Measurements from ENCODE around the gene TMEM19.
"Not testable (repeated sequence)": the region's sequence is repeated elsewhere in the genome, so short reads cannot be mapped to it uniquely, and the experiment has no call there.

The TMEM19 gene

DNA sequence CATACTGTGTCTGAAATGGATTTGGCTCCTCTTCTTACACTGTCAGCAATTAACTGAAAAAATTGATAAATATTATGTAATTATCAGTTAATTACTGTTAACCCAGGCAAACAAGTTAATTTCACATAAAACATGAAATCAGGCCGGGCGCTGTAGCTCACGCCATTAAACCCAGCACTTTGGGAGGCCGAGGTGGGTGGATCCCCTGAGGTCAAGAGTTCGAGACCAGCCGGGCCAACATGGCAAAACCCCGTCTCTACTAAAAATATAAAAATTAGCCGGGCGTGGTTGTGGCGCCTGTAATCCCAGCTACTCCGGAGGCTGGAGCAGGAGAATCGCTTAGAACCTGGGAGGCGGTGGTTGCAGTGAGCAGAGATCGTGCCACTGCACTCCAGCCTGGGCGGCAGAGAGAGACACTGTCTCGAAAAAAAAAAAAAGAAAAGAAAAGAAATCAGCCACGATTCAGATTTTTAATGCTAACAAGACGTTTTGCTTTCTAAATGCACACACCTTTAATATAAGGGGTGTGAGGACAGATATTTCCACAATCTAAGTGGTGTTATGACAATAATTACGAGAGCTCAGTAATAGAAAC is 473 bp upstream of the TMEM19 start:
- DNase-seq, result no peak
- TF ChIP-seq POLR2A (IDR thresholded peaks at IDR 0.05; ENCODE audit: low read length), result no peak
- no peak for TF ChIP-seq GATA1 (IDR thresholded peaks at IDR 0.05; ENCODE audit: low read depth, low read length)

DNA sequence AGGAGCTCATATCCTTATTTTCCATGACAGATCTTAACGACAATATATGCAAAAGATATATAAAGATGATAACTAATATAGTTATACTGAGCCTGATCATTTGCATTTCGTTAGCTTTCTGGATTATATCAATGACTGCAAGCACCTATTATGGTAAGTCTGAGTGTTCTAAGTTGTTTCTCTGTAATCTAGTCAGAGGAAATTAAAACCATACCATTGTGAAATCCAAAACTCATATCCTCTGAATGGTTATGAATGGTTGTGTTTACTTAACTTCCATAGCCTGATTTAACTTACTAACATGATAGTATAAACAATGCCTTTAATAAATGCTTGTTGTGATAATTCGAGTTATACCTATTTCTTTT is 760 bp downstream of the TMEM19 start:
- DNase-seq, result no peak
- TF ChIP-seq POLR2A (IDR thresholded peaks at IDR 0.05; ENCODE audit: low read length) (no peak), GATA1 (IDR thresholded peaks at IDR 0.05; ENCODE audit: low read depth, low read length) (no peak)

DNA sequence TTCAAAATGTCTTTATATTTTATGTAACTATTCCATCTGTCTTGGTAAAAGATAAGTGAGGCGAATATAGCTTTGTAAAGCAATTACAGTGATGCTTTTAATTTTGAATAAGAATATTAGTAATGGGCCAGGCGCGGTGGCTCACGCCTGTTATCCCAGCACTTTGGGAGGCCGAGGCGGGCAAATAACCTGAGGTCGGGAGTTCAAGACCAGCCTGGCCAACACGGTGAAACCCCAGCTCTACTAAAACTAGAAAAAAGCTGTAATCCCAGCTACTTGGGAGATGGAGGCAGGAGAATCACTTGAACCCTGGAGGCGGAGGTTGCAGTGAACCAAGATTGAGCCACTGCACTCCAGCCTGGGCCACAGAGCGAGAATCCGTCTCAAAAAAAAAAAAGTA is 1.3 kb downstream of the TMEM19 start:
- not testable (repeated sequence) for DNase-seq

DNA sequence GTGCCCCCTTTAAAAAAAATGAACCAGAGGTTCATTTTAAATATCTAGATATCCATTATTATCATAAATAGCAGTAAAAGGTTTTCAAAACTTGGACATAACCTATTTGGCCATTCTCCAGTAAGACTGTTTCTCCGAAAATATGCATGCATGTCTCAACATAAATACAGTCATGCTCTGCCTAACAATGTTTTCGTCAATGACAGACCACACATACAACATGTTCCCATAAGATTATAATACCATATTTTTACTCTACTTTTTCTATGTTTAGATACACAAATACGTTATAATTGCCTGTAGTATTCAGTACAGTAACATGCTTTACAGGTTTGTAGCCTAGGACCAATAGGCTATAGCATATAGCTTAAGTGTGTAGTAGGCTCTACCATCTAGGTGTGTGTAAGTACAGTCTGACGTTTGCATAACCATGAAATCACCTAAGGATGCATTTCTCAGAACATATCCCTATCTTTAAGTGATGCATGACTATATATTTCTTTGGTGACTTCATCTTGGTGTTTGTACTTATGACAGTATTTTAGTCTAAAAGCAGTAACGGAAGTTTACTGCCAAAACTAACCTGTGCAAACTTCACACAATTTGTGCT is 3.2 kb downstream of the TMEM19 start:
- TF ChIP-seq GATA1 (IDR thresholded peaks at IDR 0.05; ENCODE audit: low read depth, low read length) (no peak), POLR2A (IDR thresholded peaks at IDR 0.05; ENCODE audit: low read length) (no peak)
- DNase-seq, result no peak

DNA sequence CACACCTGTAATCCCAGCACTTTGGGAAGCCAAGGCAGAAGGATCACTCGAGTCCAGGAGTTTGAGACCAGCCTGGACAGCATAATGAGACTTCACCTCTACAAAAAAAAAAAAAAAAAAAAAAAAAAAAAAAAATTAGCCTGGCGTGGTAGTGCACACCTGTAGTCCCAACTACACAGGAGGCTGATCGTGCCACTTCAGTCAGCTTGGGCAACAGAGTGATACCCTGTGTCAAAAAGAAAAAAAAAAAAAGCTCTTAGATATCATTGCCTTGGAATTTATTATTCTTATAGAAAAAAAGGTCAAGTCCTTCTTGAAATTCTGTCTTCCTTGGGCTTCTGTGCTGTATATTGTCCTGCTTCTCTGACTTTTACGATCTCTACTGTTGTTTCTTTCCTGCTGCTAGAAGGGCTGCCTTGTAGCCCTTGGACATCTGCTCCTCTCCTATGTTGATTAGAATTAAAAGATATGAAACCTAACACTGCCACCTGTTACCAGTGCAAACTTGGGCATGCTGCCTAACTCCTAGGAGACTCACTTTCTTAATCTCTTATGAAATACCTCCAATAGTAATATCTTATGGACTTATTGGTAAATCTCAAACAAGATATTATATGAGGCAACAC is 5.7 kb downstream of the TMEM19 start:
- DNase-seq, result peak in 1 of 2 experiments; percentile 31
- no peak for TF ChIP-seq POLR2A (IDR thresholded peaks at IDR 0.05; ENCODE audit: low read length)
- no peak for TF ChIP-seq GATA1 (IDR thresholded peaks at IDR 0.05; ENCODE audit: low read depth, low read length)

DNA sequence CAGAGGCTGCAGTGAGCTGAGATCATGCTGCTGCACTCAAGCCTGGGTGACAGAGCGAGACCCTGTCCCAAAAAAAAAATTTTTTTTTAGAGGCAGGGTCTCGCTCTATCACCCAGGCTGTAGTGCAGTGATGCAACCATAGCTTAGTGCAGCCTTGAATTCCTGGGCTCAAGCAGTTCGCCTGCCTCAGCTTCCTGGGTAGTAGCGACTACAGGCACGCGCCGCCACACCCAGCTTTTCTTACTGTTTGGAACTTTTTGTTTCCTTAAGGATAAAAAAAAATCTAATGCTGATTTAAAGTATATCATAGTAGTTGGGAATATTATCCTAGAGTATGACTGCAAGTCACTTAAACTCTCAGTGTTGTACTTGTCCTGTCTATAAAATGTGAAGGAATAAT is 7.2 kb downstream of the TMEM19 start:
- no peak for DNase-seq
- TF ChIP-seq GATA1 (IDR thresholded peaks at IDR 0.05; ENCODE audit: low read depth, low read length), result no peak
- no peak for TF ChIP-seq POLR2A (IDR thresholded peaks at IDR 0.05; ENCODE audit: low read length)

DNA sequence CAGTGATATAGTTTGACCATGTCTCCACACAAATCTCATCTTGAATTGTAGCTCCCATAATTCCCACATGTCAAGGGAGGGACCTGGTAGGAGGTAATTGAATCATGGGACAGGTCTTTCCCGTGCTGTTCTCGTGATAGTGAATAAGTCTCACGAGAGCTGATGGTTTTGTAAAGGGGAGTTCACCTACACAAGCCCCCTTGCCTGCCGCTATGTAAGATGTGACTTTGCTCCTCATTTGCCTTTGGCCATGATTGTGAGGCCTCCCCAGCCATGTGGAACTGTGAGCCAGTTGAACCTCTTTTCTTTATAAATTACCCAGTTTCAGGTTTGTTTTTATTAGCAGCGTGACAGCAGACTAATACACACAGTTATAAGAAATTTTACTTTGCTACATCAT is 7.8 kb downstream of the TMEM19 start:
- not testable (repeated sequence) for DNase-seq

DNA sequence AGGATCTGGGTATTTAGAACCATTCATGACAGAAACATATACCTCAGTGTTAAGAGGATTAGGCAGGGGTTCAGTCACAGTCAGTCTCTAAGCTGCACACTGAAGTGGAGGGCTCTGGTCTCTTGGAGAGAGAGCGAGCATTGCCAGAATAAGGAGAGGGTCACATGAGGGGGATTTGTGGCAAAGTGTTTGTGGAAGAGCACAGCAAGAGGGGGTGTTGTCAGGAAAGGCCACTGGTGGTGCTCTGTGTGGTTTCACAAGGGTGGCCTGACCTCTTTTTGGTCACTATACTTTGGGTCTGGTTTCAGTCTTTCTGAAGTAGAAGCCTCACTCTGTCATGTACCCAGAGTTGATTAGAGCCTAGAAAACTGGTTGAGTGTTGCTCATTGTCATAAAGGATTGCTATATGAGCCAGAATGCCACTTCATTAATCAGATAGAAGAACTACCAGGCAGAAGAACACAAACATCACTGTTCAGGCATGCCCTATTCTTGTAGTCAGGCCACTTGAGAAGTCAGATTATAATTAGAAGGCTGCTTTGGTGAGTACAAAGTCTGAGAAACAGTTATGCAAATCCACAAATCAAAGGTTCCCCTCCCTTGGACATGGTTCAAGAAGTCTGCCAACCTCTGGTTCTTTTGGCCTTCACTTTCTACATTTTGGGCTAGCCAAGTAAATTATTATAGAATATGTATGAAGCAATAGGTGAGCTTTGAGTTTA is 8.4 kb downstream of the TMEM19 start:
- TF ChIP-seq POLR2A (IDR thresholded peaks at IDR 0.05; ENCODE audit: low read length) (no peak), GATA1 (IDR thresholded peaks at IDR 0.05; ENCODE audit: low read depth, low read length) (no peak)

DNA sequence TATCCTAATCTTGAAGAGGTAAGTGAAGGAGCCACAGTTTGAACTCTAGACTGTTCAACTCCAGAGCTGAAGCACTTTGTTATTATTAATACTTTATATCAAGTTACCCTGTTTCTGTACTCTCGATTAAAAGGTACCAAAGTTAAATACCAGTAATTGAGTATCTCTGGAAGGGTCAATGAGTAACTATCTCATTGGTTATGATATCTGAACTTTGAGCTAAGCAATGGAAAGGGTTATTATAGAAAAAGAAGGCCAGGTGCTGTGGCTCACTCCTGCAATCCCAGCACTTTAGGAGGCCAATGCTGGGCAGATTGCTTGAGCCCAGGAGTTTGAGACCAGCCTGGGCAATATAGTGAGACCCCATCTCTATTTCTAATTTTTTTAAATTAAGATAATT is 9.9 kb downstream of the TMEM19 start:
- TF ChIP-seq GATA1 (IDR thresholded peaks at IDR 0.05; ENCODE audit: low read depth, low read length) (no peak), POLR2A (IDR thresholded peaks at IDR 0.05; ENCODE audit: low read length) (no peak)
- DNase-seq, result no peak

More for the DNA sequence above, 8.4 kb downstream of the TMEM19 start:
- DNase-seq, result no peak

DNA sequence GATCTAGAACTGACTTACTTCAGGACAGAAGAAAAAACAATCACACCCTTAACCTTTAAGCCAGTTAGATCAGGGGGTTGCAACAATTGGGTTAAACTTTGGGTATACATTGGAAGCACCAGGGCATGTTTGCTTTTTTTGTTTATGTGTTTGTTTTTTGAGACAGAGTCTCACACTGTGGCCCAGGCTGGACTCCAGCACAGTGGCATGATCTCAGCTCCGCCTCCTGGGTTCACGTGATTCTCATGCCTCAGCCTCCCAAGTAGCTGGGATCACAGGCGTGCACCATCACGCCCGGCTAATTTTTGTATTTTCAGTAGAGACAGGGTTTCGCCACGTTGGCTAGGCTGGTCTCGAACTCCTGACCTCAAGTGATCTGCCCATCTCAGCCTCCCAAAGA is 16.3 kb downstream of the TMEM19 start:
- not testable (repeated sequence) for DNase-seq

DNA sequence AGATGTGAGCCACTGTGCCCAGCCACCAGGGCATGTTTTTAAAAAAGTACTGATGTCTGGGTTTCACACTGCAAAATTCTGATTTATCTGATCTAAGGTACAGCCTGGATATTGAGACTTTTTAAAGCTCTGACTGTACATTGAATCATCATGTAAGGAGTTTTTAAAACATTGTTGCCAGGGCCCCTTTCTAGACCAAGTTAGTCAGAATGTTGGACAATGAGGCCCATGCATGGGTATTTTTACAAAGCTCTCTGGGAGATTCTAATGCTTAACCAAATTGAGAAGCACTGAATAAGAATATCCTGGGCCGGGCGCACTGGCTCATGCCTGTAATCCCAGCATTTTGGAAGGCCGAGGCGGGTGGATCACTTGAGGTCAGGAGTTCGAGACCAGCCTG is 16.7 kb downstream of the TMEM19 start:
- TF ChIP-seq GATA1 (IDR thresholded peaks at IDR 0.05; ENCODE audit: low read depth, low read length) (no peak), POLR2A (IDR thresholded peaks at IDR 0.05; ENCODE audit: low read length) (no peak)
- DNase-seq, result no peak

DNA sequence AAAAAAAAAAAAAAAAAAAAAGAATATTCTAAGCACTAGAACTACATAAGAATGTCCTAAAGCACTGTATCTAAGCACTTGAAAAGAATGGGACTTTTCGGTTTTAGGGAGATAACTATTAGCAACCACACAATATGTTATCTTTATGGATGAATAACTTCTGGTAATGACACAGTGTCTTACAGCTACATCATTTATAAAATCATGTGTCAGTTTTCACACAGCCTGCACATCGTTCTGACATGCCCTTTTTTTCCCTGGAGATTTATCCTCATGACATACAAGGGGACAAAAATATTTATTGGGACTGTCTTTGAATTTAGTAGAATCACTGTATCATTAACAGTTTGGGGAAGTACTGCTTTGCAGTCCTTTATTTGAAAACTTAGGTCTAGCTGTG is 17.3 kb downstream of the TMEM19 start:
- TF ChIP-seq GATA1 (IDR thresholded peaks at IDR 0.05; ENCODE audit: low read depth, low read length), result no peak
- TF ChIP-seq POLR2A (IDR thresholded peaks at IDR 0.05; ENCODE audit: low read length), result no peak
- DNase-seq, result no peak

DNA sequence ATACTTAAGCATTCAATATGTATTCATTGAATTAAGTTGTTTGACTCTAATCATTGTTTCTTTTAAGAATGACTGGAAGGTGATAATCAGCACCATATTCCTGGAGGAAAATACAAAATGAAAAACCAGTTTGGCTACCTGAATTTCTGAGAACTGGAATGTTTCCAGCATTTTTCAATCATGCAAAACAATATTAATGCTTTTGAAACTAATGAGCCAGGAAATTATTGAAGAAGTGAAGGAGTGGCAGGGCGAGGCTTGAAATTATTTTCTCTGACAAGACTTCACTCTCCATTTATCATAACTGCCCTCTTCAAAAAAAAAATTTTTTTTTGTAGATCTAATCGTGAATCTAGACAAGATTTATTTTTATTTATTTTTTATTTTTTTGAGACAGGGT is 19.0 kb downstream of the TMEM19 start:
- TF ChIP-seq GATA1 (IDR thresholded peaks at IDR 0.05; ENCODE audit: low read depth, low read length) (no peak), POLR2A (IDR thresholded peaks at IDR 0.05; ENCODE audit: low read length) (no peak)
- no peak for DNase-seq

DNA sequence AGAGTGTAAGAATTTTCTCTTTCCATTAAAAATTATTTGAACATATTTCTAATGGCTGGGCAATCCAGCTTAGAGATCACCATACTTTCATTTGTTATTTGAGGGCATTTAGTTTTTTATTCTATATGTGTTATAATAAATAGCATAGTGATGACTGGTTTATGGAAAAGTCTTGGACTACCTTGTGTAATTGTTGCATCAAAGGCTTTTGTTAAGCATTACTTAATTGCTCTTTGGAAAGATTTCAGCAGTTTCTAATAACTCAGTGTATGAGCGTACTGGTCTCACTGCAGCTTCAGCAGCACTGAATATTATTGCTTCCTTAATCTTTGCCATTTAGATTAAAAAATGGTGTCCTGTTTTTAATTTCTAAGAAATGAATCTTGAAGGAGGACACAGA is 22.8 kb downstream of the TMEM19 start:
- no peak for TF ChIP-seq GATA1 (IDR thresholded peaks at IDR 0.05; ENCODE audit: low read depth, low read length)
- no peak for TF ChIP-seq POLR2A (IDR thresholded peaks at IDR 0.05; ENCODE audit: low read length)

More for the DNA sequence above, 22.8 kb downstream of the TMEM19 start:
- DNase-seq, result no peak

Measured in erythroblast (primary cell).